HFFc6 (cell line): ENCODE data around the gene WNT1. TPM values are rescaled to one million over a fixed set of nuclear protein-coding genes. Genes with fewer than 3 reads are reported as not detected.

Experiments
- DNase-seq: peaks from one replicate; pipeline ENCODE4 v3.0.0-alpha.2; 2018
- H3K27ac Mint-ChIP-seq: 2 replicates; pipeline ENCODE4 v1.8.0; 2020; ENCODE audit warnings: mild to moderate bottlenecking, mixed read lengths
- H3K27me3 Mint-ChIP-seq: 2 replicates; pipeline ENCODE4 v1.8.0; 2021; ENCODE audit warnings: mild to moderate bottlenecking, moderate library complexity, mixed read lengths; ENCODE audit not compliant: insufficient read depth
- H3K36me3 Mint-ChIP-seq: 2 replicates; pipeline ENCODE4 v1.8.0; 2021; ENCODE audit warnings: low read depth, mixed read lengths
- H3K4me1 Mint-ChIP-seq: 2 replicates; pipeline ENCODE4 v1.8.0; 2020; ENCODE audit warnings: low read depth, mixed read lengths
- H3K4me3 Mint-ChIP-seq: 2 replicates; pipeline ENCODE4 v1.8.0; 2020; ENCODE audit warnings: mild to moderate bottlenecking, moderate library complexity, mixed read lengths
- H3K9me3 Mint-ChIP-seq: 2 replicates; pipeline ENCODE4 v1.8.0; 2020; ENCODE audit warnings: mild to moderate bottlenecking, mixed read lengths
- CTCF ChIP-seq: fragments of 200-600 bp; sonication (generic); IDR thresholded peaks from 2 replicates; pipeline ENCODE4 v1.5.0; 2021; ENCODE audit warnings: antibody characterized with exemption, mild to moderate bottlenecking
- total RNA-seq, 6 experiments: library from RNA; stranded (reverse); fragmentation: NEBNext Ultra II Directional; extraction: Animal tissue kit (Norgen Biotek cat#: 25700); gene quantifications; 2 replicates in 1 of 6; 3 replicates in 5 of 6; pipeline ENCODE4 v1.2.3, GENCODE V29; 2021

Gene WNT1
- total RNA-seq, 6 experiments from 2014 or later: not detected

- Mint-ChIP-seq H3K4me3 (peak overlapping the region; percentile 96), H3K9me3 (no peaks in the 10 kb centered on the region), H3K27me3 (peaks cover 3% of the 10 kb centered on the region; the same call in 1 of the 2 replicates), H3K27ac (no peak overlapping the region), H3K4me1 (peaks cover 41% of the 10 kb centered on the region), H3K36me3 (peaks cover 26% of the 10 kb centered on the region)
- TF ChIP-seq CTCF: no peak
- no peak for DNase-seq
Measured at GRCh38 chr12:48954841-48955501, 23.2 kb upstream of the WNT1 start.

- Mint-ChIP-seq H3K27ac (peak overlapping the region; percentile 95), H3K9me3 (no peaks in the 10 kb centered on the region), H3K4me1 (peaks cover 51% of the 10 kb centered on the region), H3K27me3 (peaks cover 3% of the 10 kb centered on the region; the same call in 1 of the 2 replicates), H3K36me3 (peaks cover 26% of the 10 kb centered on the region), H3K4me3 (peak overlapping the region; percentile 96)
- no peak for TF ChIP-seq CTCF
- DNase-seq: peak; percentile 94
Measured at GRCh38 chr12:48956279-48957140, 21.6 kb upstream of the WNT1 start.

- no peak; the same call in 1 of the 2 replicates for TF ChIP-seq CTCF
- DNase-seq: peak; percentile 87
- Mint-ChIP-seq H3K27ac (peak within 1 kb of the TSS; percentile 95), H3K4me3 (peak within 1 kb of the TSS; percentile 96), H3K4me1 (peaks cover 60% of the 10 kb centered on the region), H3K36me3 (peaks cover 26% of the 10 kb centered on the region), H3K9me3 (no peaks in the 10 kb centered on the region), H3K27me3 (peaks cover 3% of the 10 kb centered on the region; the same call in 1 of the 2 replicates)
Measured at GRCh38 chr12:48957141-48958048, 20.7 kb upstream of the WNT1 start, which contains the start of gene ARF3. ARF3 (minus strand) TSS chr12:48957487; CDS start chr12:48941095, 16,392 bp downstream.

GRCh38 chr12:48958049-48958388, 20.1 kb upstream of the WNT1 start:
- Mint-ChIP-seq H3K9me3 (no peaks in the 10 kb centered on the region), H3K4me3 (peak overlapping the region; percentile 96), H3K27ac (peak overlapping the region; percentile 95), H3K27me3 (peaks cover 3% of the 10 kb centered on the region; the same call in 1 of the 2 replicates), H3K36me3 (peaks cover 26% of the 10 kb centered on the region), H3K4me1 (peaks cover 61% of the 10 kb centered on the region)
- no peak for TF ChIP-seq CTCF
- DNase-seq: no peak

- no peak for TF ChIP-seq CTCF
- H3K4me1 Mint-ChIP-seq: peaks cover 37% of the 10 kb centered on the region
- no peaks in the 10 kb centered on the region for H3K9me3 Mint-ChIP-seq
- H3K4me3 Mint-ChIP-seq: 0 out of 2 replicates have a peak overlapping the region, but pooled peaks have one; percentile 2
- peaks cover 7% of the 10 kb centered on the region; the same call in 1 of the 2 replicates for H3K27me3 Mint-ChIP-seq
- H3K27ac Mint-ChIP-seq: no peak overlapping the region
- peaks cover 8% of the 10 kb centered on the region for H3K36me3 Mint-ChIP-seq
- no peak for DNase-seq
Measured at GRCh38 chr12:48960834-48961233, 17.3 kb upstream of the WNT1 start.
